Measurements from ENCODE around the gene GRIP1.

GRCh38 chr12:66459944-66460482 lies 218.9 kb downstream of the GRIP1 start:
- no peak for TF ChIP-seq CTCF (IDR thresholded peaks at IDR 0.05; ENCODE audit: extremely low read depth in 1 of 2, insufficient read depth in 1 of 2, low read depth in 1 of 2, low read length in 2 of 2)
- TF ChIP-seq, protein P1, sequence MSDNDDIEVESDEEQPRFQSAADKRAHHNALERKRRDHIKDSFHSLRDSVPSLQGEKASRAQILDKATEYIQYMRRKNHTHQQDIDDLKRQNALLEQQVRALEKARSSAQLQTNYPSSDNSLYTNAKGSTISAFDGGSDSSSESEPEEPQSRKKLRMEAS (IDR thresholded peaks at IDR 0.05; ENCODE audit: insufficient read depth, insufficient read length), result no peak
- TF ChIP-seq POLR2AphosphoS5 (IDR thresholded peaks at IDR 0.05; ENCODE audit: insufficient read depth, low read depth, low read length), result no peak
- TF ChIP-seq EZH2 (IDR thresholded peaks at IDR 0.05; ENCODE audit: borderline replicate concordance, low read depth, low read length, severe bottlenecking), result no peak

Data from endothelial cell of umbilical vein (primary cell).